Vagina (tissue), 2 donors: ENCODE results near the gene PTOV1. TPM values are rescaled to one million over a fixed set of nuclear protein-coding genes. Genes with fewer than 3 reads are reported as not detected.

ENCODE experiments used
- DNase-seq, 2 donors: peaks; one replicate each; pipeline ENCODE4 v3.0.0-alpha.2; 2017; ENCODE audit errors: extremely low spot score in 2 of 2
- H3K27ac ChIP-seq: fragments of 200-600 bp; sonication (generic); one replicate; pipeline ENCODE4 v1.5.1; 2019
- H3K27me3 ChIP-seq: fragments of 200-600 bp; sonication (generic); one replicate; pipeline ENCODE4 v1.5.1; 2019
- H3K36me3 ChIP-seq, 2 donors: fragments of 200-600 bp; sonication (generic); one replicate each; pipeline ENCODE4 v1.5.1; 2017 to 2019
- H3K4me1 ChIP-seq: fragments of 200-600 bp; sonication (generic); one replicate; pipeline ENCODE4 v1.5.1; 2019
- H3K4me3 ChIP-seq, 2 donors: fragments of 200-600 bp; sonication (generic); 1 replicate in 1 of 2; 2 replicates in 1 of 2; pipeline ENCODE4 v1.5.1; 2016 to 2019
- H3K9me3 ChIP-seq: fragments of 200-600 bp; sonication (generic); one replicate; pipeline ENCODE4 v1.5.1; 2019
- CTCF ChIP-seq, 3 experiments: fragments of 450-650 bp in 2 of 3; fragments of 200-600 bp in 1 of 3; sonication (generic) in 1 of 3; IDR thresholded peaks; one replicate each; pipeline ENCODE4 v1.5.1; 2017 to 2019; ENCODE audit warnings: antibody characterized with exemption in 3 of 3, mild to moderate bottlenecking in 2 of 3, moderate library complexity in 2 of 3
- POLR2A ChIP-seq, 2 donors: fragments of 450-650 bp; IDR thresholded peaks; one replicate each; pipeline ENCODE4 v1.6.1; 2017; ENCODE audit warnings: antibody characterized with exemption in 2 of 2, mild to moderate bottlenecking in 2 of 2, moderate library complexity in 2 of 2
- POLR2AphosphoS5 ChIP-seq, 2 donors: sonication (generic); formaldehyde crosslinking; IDR thresholded peaks; one replicate each; pipeline ENCODE4 v1.9.0; 2017; ENCODE audit warnings: antibody characterized with exemption in 2 of 2, mild to moderate bottlenecking in 2 of 2, low read depth in 1 of 2; ENCODE audit not compliant: insufficient read depth in 1 of 2
- intact Hi-C: fragments of 100-400 bp; cut with DNase I; formaldehyde crosslinking; loops from one replicate; pipeline ENCODE4 v1.15.1; 2023
- total RNA-seq: library from RNA; depleted of rRNA; stranded (reverse); fragments of >200 nt; gene quantifications from one replicate; pipeline ENCODE4 v1.2.3, GENCODE V29; 2016

The PTOV1 gene
- total RNA-seq, 1 donor from 2014 or later = 109 TPM

DNA sequence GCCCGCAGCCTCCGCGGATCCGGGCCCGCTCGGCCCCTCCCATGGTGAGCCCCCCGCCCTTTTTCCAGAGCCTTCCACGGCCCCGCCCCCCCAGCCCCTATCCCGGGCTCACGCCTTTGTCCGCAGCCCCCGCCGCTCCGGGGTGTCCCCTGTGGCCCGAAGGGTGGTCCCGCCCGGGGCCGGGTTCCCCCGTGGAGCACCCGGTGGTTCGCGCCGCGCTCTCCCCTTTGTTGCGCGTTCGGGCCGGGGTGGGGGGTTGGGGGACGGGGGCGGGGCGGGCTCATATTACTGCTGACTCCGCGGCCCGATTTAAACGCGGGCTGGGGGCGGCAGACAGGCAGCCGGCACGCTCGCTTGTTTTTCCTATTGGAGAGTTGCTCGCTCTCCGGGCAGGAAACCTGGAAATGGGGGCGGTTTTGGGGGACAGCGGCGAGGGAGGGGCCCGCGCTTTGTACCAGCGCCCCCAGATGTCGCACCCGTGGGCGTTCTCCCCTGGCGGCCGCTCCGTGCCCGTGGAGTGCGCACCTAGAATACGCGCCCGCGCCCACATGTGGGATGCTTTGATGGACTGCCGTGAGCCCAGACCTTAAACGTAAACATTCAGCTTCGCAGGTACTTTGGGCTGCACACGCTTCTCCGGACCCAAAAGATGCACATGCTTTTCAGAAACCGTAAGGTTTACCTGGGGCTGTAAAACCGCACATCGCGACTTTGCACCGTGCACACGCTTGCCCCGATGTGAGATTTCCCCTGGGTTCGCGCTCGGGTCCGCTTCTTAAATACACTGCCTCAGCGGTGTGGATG, 699 bp downstream of the PTOV1 start:
- Histone ChIP-seq H3K4me1 (peaks cover 36% of the 10 kb centered on the region), H3K27ac (peak overlapping the region; percentile 100), H3K4me3 (peak overlapping the region; percentile 83 to 93), H3K9me3 (no peaks in the 10 kb centered on the region), H3K27me3 (no peaks in the 10 kb centered on the region), H3K36me3 (peaks cover 0 to 22% of the 10 kb centered on the region in 2 donors)
- TF ChIP-seq CTCF (IDR thresholded peaks at IDR 0.05) (no peak), POLR2AphosphoS5 (IDR thresholded peaks at IDR 0.05; ENCODE audit: insufficient read depth in 1 of 2, low read depth in 1 of 2) (peak in 1 of 2 donors; percentile 37)
- intact Hi-C loops = loop anchor here (10.0 kb wide), 1 partner anchor 97 kb away; no protein-coding TSS in a partner anchor
- no peak for DNase-seq

GRCh38 chr19:49852631-49853126, 1.7 kb downstream of the PTOV1 start:
- no peak for DNase-seq
- no peaks in the 10 kb centered on the region for H3K9me3 ChIP-seq
- peaks cover 0 to 31% of the 10 kb centered on the region in 2 donors for H3K36me3 ChIP-seq
- no peak for TF ChIP-seq CTCF (IDR thresholded peaks at IDR 0.05)
- H3K4me3 ChIP-seq = peak overlapping the region; percentile 83 to 93
- intact Hi-C loops = loop anchor here (10.0 kb wide), 1 partner anchor 98 kb away; no protein-coding TSS in a partner anchor
- peak overlapping the region; percentile 100 for H3K27ac ChIP-seq
- no peaks in the 10 kb centered on the region for H3K27me3 ChIP-seq
- H3K4me1 ChIP-seq = peaks cover 36% of the 10 kb centered on the region

DNA sequence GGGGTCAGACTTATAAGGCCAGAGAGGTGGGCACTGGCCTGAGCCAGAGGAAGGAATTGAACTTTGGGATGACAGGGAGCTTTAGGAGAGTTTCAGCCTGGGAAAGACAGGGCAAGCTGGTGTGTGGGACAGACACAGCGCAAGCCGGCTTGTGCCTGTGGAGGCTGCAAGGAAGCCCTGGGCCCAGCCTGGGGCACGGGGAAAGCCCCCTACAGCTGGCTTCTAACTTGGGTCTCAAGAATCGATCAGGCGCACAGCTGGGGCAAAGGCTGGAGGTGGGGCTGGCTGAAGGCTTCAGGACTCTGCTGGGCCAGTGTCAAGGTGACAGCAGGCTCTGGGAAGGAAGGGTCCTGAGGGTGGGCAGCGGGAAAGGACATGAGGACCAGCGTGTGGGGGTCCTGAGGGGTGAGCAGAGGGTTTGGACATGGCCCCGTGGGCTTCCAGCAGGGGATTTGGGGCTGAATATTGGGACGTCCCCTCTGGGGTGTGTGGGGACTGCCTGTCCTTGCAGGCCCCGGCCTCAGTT, 3.0 kb downstream of the PTOV1 start:
- Histone ChIP-seq H3K9me3 (no peaks in the 10 kb centered on the region), H3K36me3 (peaks cover 0 to 38% of the 10 kb centered on the region in 2 donors), H3K4me1 (peaks cover 36% of the 10 kb centered on the region), H3K27ac (no peak overlapping the region), H3K27me3 (no peaks in the 10 kb centered on the region), H3K4me3 (no peak overlapping the region)
- TF ChIP-seq POLR2AphosphoS5 (IDR thresholded peaks at IDR 0.05; ENCODE audit: insufficient read depth in 1 of 2, low read depth in 1 of 2) (no peak), CTCF (IDR thresholded peaks at IDR 0.05) (no peak), POLR2A (IDR thresholded peaks at IDR 0.05) (no peak)
- intact Hi-C loops = loop anchor here (10.0 kb wide), 1 partner anchor 99 kb away; no protein-coding TSS in a partner anchor
- DNase-seq = no peak

- Histone ChIP-seq H3K27me3 (no peaks in the 10 kb centered on the region), H3K27ac (no peak overlapping the region), H3K9me3 (no peaks in the 10 kb centered on the region), H3K36me3 (peaks cover 0 to 38% of the 10 kb centered on the region in 2 donors), H3K4me3 (no peak overlapping the region), H3K4me1 (peaks cover 36% of the 10 kb centered on the region)
- TF ChIP-seq POLR2AphosphoS5 (IDR thresholded peaks at IDR 0.05; ENCODE audit: insufficient read depth in 1 of 2, low read depth in 1 of 2) (no peak), POLR2A (IDR thresholded peaks at IDR 0.05) (no peak), CTCF (IDR thresholded peaks at IDR 0.05) (no peak)
- intact Hi-C loops = loop anchor here (10.0 kb wide), 1 partner anchor 100 kb away; no protein-coding TSS in a partner anchor
- DNase-seq = no peak
These were observed 3.7 kb downstream of the PTOV1 start for GRCh38 chr19:49854378-49855263.
